IPS DF 6.9 (cell line): ENCODE data around the gene OR52E6.

Source experiments
- DNase-seq: peaks from one replicate; pipeline ENCODE4 v3.0.0-alpha.2; 2013; ENCODE audit warnings: low read depth, low spot score
- H3K27ac ChIP-seq: one replicate; pipeline ENCODE4 v1.5.1; 2013; ENCODE audit warnings: low read length, control low read depth
- H3K27me3 ChIP-seq: 2 replicates; pipeline ENCODE4 v1.6.1; 2013; ENCODE audit warnings: mild to moderate bottlenecking, low read length; ENCODE audit not compliant: control insufficient read depth, insufficient read depth
- H3K36me3 ChIP-seq: 2 replicates; pipeline ENCODE4 v1.6.1; 2013; ENCODE audit warnings: low read length; ENCODE audit not compliant: control insufficient read depth, insufficient read depth
- H3K4me1 ChIP-seq: 2 replicates; pipeline ENCODE4 v1.6.1; 2013; ENCODE audit warnings: low read length; ENCODE audit not compliant: control insufficient read depth, insufficient read depth
- H3K4me3 ChIP-seq: 2 replicates; pipeline ENCODE4 v1.5.1; 2013; ENCODE audit warnings: mild to moderate bottlenecking, low read length
- H3K9me3 ChIP-seq: 2 replicates; pipeline ENCODE4 v1.6.1; 2013; ENCODE audit warnings: low read length, inconsistent platforms; ENCODE audit not compliant: control insufficient read depth, insufficient read depth
- WGBS: extraction: QIAGEN DNeasy Blood & Tissue Kit; methylation state at CpG from one replicate; pipeline ENCODE4 v1.1.7; 2013; ENCODE audit warnings: mixed read lengths, missing lambda C conversion rate; ENCODE audit not compliant: insufficient read length, insufficient coverage; 5-methylcytosine and 5-hydroxymethylcytosine counted together

OR52E6 gene

DNA sequence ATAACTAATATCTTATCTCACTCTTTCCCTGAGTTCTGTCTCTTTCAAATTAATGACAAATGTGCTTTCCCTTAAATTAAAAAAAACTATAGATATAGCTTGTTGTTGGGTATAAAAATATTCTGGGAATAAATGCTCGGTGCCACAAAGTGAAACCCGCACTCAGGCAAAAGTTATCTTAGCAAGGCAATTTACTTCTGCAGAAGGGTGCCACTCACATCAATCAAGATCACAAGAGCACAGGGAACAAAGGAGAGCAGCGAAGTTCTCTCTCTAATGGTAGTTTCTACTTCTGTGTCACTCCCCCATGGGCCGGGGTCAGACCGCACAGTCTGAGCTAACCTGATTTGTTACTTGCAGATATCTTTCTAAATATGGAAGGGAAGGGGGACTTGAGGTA, 37.7 kb downstream of the OR52E6 start:
- Histone ChIP-seq H3K36me3 (no peaks in the 10 kb centered on the region), H3K4me1 (no peaks in the 10 kb centered on the region), H3K27ac (no peak overlapping the region), H3K4me3 (no peak overlapping the region), H3K27me3 (no peaks in the 10 kb centered on the region), H3K9me3 (no peaks in the 10 kb centered on the region)
- DNase-seq, result no peak
- no CpG with 5 or more reads among the region's 5 CpGs for WGBS

DNA sequence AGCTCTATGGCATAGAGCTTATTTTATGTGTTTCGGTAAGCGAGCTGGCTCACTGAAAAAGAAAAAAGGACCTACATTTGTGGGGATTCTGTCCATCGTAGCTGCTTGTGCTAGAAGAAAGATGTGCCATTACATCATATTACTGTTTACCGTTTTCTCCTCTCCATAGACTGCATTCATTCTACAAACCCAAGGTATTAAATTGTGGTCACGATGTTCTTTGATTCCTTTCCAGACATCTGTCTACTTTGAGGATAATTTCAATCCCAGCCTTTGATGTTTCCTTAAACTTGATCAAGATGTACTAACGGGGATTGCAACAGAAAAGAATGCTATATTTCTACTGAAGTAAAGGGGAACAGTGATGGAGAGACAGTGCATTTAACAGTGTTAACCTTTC, 45.2 kb downstream of the OR52E6 start:
- Histone ChIP-seq H3K4me1 (no peaks in the 10 kb centered on the region), H3K9me3 (no peaks in the 10 kb centered on the region), H3K27me3 (no peaks in the 10 kb centered on the region), H3K27ac (no peak overlapping the region), H3K36me3 (no peaks in the 10 kb centered on the region), H3K4me3 (no peak overlapping the region)
- WGBS, result no CpG with 5 or more reads among the region's 6 CpGs
- DNase-seq, result no peak

DNA sequence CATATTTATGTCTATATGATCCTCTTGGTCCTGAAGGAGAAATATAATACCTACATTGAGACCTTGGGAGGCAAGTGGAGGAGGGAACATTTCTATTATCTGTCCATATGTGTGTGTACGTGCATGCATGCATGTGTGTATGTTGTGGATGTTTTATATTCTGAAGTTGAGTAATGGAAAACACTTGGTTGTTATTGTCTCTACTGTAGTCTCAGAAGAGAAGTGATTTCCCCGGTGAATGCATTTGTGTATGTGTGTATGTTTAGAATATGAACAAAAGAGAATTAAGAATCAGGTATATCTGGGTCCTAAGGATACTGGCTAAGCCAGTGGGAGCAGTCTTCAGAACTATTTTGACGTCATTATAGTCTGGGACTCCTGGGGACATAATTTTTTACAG, 50.5 kb downstream of the OR52E6 start, which contains the start of gene OR52N1:
TSS of gene OR52N1 (minus strand) at position 101 of the 400 bp plus-strand sequence. CDS start 2,449 bp downstream, outside the sequence.
- H3K27me3 ChIP-seq, result no peaks in the 10 kb centered on the region
- no peaks in the 10 kb centered on the region for H3K36me3 ChIP-seq
- no peak within 1 kb of the TSS for H3K27ac ChIP-seq
- whole genome bisulfite sequencing, result no CpG with 5 or more reads among the region's 3 CpGs
- no peak for DNase-seq
- no peaks in the 10 kb centered on the region for H3K9me3 ChIP-seq
- H3K4me1 ChIP-seq, result no peaks in the 10 kb centered on the region
- H3K4me3 ChIP-seq, result no peak within 1 kb of the TSS
